ENCODE results near the gene KHDRBS1.

GRCh38 chr1:32051706-32052105 is 38.0 kb downstream of the KHDRBS1 start:
- TF ChIP-seq CTCF (conservative IDR thresholded peaks at IDR 0.05; ENCODE audit: low read depth, low read length) (no peak), EZH2 (IDR thresholded peaks at IDR 0.05; ENCODE audit: low read length, unreplicated experiment) (no peak), EZH2phosphoT487 (IDR thresholded peaks at IDR 0.05; ENCODE audit: borderline replicate concordance, low read length) (no peak)

Measured in PC-3 (cell line).